WTC11 (cell line): Measurements from ENCODE around the gene ATP4A.
"Not testable (repeated sequence)": the region's sequence is repeated elsewhere in the genome, so short reads cannot be mapped to it uniquely, and the experiment has no call there.

Experiments
- ATF1 ChIP-seq: sonication (generic); formaldehyde crosslinking; IDR thresholded peaks from 2 replicates; pipeline ENCODE4 v1.8.1; 2023; ENCODE audit warnings: mild to moderate bottlenecking, moderate library complexity, missing genetic modification reagents
- EMX1 ChIP-seq: fragments of 250-450 bp; sonication (Bioruptor Pico); IDR thresholded peaks from 2 replicates; pipeline ENCODE4 v1.8.0; 2021; ENCODE audit warnings: mild to moderate bottlenecking
- JUN ChIP-seq: sonication (generic); formaldehyde crosslinking; IDR thresholded peaks from 2 replicates; pipeline ENCODE4 v1.8.0; 2023; ENCODE audit warnings: mild to moderate bottlenecking, missing genetic modification reagents
- MLX ChIP-seq: sonication (generic); formaldehyde crosslinking; IDR thresholded peaks from 2 replicates; pipeline ENCODE4 v1.8.1; 2023; ENCODE audit warnings: mild to moderate bottlenecking, missing genetic modification reagents, moderate library complexity
- NR2C2 ChIP-seq: sonication (generic); formaldehyde crosslinking; IDR thresholded peaks from 2 replicates; pipeline ENCODE4 v1.8.0; 2022; ENCODE audit warnings: mild to moderate bottlenecking, missing genetic modification reagents
- OVOL2 ChIP-seq: fragments of 250-450 bp; sonication (Bioruptor Pico); IDR thresholded peaks from 2 replicates; pipeline ENCODE4 v1.9.0; 2021; ENCODE audit warnings: mild to moderate bottlenecking, borderline replicate concordance
- TEAD1 ChIP-seq: sonication (generic); formaldehyde crosslinking; IDR thresholded peaks from 2 replicates; pipeline ENCODE4 v1.8.0; 2022; ENCODE audit warnings: mild to moderate bottlenecking, missing genetic modification reagents
- TF ChIP-seq, protein P1 (sequence below): fragments of 200-600 bp; IDR thresholded peaks from 2 replicates; pipeline ENCODE4 v1.8.0; 2022; ENCODE audit warnings: antibody characterized with exemption
- TF ChIP-seq, protein P2 (sequence below): sonication (generic); formaldehyde crosslinking; IDR thresholded peaks from 2 replicates; pipeline ENCODE4 v1.8.0; 2023; ENCODE audit warnings: missing genetic modification reagents, mild to moderate bottlenecking, borderline replicate concordance

- not testable (repeated sequence) for TF ChIP-seq OVOL2 (CRISPR knock-in tag); ATF1 (CRISPR knock-in tag); TEAD1; NR2C2 (CRISPR knock-in tag); MLX (CRISPR knock-in tag); JUN (CRISPR knock-in tag); EMX1 (CRISPR knock-in tag)
- TF ChIP-seq, protein P1, sequence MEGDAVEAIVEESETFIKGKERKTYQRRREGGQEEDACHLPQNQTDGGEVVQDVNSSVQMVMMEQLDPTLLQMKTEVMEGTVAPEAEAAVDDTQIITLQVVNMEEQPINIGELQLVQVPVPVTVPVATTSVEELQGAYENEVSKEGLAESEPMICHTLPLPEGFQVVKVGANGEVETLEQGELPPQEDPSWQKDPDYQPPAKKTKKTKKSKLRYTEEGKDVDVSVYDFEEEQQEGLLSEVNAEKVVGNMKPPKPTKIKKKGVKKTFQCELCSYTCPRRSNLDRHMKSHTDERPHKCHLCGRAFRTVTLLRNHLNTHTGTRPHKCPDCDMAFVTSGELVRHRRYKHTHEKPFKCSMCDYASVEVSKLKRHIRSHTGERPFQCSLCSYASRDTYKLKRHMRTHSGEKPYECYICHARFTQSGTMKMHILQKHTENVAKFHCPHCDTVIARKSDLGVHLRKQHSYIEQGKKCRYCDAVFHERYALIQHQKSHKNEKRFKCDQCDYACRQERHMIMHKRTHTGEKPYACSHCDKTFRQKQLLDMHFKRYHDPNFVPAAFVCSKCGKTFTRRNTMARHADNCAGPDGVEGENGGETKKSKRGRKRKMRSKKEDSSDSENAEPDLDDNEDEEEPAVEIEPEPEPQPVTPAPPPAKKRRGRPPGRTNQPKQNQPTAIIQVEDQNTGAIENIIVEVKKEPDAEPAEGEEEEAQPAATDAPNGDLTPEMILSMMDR: not testable (repeated sequence)
- TF ChIP-seq, protein P2, sequence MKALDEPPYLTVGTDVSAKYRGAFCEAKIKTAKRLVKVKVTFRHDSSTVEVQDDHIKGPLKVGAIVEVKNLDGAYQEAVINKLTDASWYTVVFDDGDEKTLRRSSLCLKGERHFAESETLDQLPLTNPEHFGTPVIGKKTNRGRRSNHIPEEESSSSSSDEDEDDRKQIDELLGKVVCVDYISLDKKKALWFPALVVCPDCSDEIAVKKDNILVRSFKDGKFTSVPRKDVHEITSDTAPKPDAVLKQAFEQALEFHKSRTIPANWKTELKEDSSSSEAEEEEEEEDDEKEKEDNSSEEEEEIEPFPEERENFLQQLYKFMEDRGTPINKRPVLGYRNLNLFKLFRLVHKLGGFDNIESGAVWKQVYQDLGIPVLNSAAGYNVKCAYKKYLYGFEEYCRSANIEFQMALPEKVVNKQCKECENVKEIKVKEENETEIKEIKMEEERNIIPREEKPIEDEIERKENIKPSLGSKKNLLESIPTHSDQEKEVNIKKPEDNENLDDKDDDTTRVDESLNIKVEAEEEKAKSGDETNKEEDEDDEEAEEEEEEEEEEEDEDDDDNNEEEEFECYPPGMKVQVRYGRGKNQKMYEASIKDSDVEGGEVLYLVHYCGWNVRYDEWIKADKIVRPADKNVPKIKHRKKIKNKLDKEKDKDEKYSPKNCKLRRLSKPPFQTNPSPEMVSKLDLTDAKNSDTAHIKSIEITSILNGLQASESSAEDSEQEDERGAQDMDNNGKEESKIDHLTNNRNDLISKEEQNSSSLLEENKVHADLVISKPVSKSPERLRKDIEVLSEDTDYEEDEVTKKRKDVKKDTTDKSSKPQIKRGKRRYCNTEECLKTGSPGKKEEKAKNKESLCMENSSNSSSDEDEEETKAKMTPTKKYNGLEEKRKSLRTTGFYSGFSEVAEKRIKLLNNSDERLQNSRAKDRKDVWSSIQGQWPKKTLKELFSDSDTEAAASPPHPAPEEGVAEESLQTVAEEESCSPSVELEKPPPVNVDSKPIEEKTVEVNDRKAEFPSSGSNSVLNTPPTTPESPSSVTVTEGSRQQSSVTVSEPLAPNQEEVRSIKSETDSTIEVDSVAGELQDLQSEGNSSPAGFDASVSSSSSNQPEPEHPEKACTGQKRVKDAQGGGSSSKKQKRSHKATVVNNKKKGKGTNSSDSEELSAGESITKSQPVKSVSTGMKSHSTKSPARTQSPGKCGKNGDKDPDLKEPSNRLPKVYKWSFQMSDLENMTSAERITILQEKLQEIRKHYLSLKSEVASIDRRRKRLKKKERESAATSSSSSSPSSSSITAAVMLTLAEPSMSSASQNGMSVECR (CRISPR knock-in tag): not testable (repeated sequence)
Measured at GRCh38 chr19:35604436-35604835, 41.0 kb upstream of the ATP4A start.
